SU-DHL-6 (cell line): ENCODE measurements around the gene TMEM134.

Source experiments
- EZH2phosphoT487 ChIP-seq: fragments of 200-600 bp; sonication (generic), shearing (Covaris generic); conservative IDR thresholded peaks from 2 replicates; pipeline ENCODE4 v1.6.1; 2018; ENCODE audit warnings: mild to moderate bottlenecking, antibody characterized with exemption, low read length, moderate library complexity, mixed read lengths
- TF ChIP-seq, protein P1 (sequence below): fragments of 200-600 bp; sonication (generic); IDR thresholded peaks from one replicate; pipeline ENCODE4 v1.5.1; 2017; ENCODE audit warnings: antibody characterized with exemption, mild to moderate bottlenecking, low read length, moderate library complexity; ENCODE audit not compliant: insufficient read depth, poor library complexity, severe bottlenecking

DNA sequence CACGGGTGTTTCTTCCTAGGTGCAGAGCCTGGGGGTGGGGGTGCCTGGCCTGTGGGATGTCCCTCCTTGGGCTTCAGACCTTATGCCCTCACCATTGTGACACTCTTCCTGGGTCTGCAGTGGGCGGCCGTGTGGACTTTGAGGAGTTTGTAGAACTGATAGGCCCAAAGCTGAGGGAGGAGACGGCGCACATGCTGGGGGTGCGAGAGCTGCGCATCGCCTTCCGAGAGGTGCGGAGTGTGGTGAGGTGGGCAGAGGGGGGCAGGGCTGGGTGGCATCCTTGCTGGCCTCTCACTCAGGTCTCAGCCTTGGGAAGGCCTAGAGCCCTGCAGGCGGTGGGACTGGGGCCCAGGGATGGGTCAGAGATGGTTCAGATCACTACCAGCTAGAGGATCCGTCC lies 11.6 kb downstream of the TMEM134 start:
- TF ChIP-seq, protein P1, sequence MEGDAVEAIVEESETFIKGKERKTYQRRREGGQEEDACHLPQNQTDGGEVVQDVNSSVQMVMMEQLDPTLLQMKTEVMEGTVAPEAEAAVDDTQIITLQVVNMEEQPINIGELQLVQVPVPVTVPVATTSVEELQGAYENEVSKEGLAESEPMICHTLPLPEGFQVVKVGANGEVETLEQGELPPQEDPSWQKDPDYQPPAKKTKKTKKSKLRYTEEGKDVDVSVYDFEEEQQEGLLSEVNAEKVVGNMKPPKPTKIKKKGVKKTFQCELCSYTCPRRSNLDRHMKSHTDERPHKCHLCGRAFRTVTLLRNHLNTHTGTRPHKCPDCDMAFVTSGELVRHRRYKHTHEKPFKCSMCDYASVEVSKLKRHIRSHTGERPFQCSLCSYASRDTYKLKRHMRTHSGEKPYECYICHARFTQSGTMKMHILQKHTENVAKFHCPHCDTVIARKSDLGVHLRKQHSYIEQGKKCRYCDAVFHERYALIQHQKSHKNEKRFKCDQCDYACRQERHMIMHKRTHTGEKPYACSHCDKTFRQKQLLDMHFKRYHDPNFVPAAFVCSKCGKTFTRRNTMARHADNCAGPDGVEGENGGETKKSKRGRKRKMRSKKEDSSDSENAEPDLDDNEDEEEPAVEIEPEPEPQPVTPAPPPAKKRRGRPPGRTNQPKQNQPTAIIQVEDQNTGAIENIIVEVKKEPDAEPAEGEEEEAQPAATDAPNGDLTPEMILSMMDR: no peak
- TF ChIP-seq EZH2phosphoT487: no peak
